H1 (cell line): Measurements from ENCODE around the gene PRKCZ. TPM values are rescaled to one million over a fixed set of nuclear protein-coding genes. Genes with fewer than 3 reads are reported as not detected.

ENCODE experiments used
- CTCF ChIA-PET: fragments of 300-600 bp; sonication (Branson Sonifier 250); formaldehyde crosslinking; loops from one replicate; lab custom pipeline; 2021; ENCODE audit not compliant: partially characterized antibody; lab: Charles Lee
- POLR2A ChIA-PET: fragments of 300-600 bp; sonication (Branson Sonifier 250); formaldehyde crosslinking; loops from one replicate; lab custom pipeline; 2021; ENCODE audit warnings: inconsistent platforms; ENCODE audit not compliant: partially characterized antibody; lab: Charles Lee
- DNase-seq, 2 experiments: peaks; one replicate each; pipeline versions ENCODE4 v3.0.0 to v3.0.0-alpha.2; 2010 to 2022; ENCODE audit warnings: low spot score in 2 of 2, low read depth in 1 of 2, mixed read lengths in 1 of 2
- FAIRE-seq: peaks from 2 replicates; lab custom pipeline; 2011; peaks lifted over from hg19 to GRCh38; lab: Jason Lieb, UNC
- H2AFZ ChIP-seq: 2 replicates; pipeline ENCODE4 v1.8.1; 2012; ENCODE audit warnings: low read length, inconsistent platforms
- H2AK5ac ChIP-seq: 2 replicates; pipeline ENCODE4 v1.6.1; 2013; ENCODE audit warnings: low read depth, low read length
- H2BK120ac ChIP-seq: replicated peaks from 2 replicates; pipeline ENCODE3; 2013; ENCODE audit warnings: low read depth, low read length, inconsistent platforms
- H2BK12ac ChIP-seq: 2 replicates; pipeline ENCODE4 v1.6.1; 2013; ENCODE audit warnings: low read depth, low read length
- H2BK15ac ChIP-seq: 2 replicates; pipeline ENCODE4 v1.6.1; 2013; ENCODE audit warnings: low read length
- H2BK20ac ChIP-seq: 2 replicates; pipeline ENCODE4 v1.6.1; 2013; ENCODE audit warnings: low read length
- H2BK5ac ChIP-seq: 2 replicates; pipeline ENCODE4 v1.6.1; 2013; ENCODE audit warnings: low read depth, low read length
- H3K14ac ChIP-seq: 2 replicates; pipeline ENCODE4 v1.6.1; 2013; ENCODE audit warnings: inconsistent platforms; ENCODE audit not compliant: insufficient read length
- H3K18ac ChIP-seq: 2 replicates; pipeline ENCODE4 v1.6.1; 2013; ENCODE audit warnings: low read length; ENCODE audit errors: extremely low read depth
- H3K23ac ChIP-seq: 2 replicates; pipeline ENCODE4 v1.6.1; 2013; ENCODE audit warnings: inconsistent platforms; ENCODE audit not compliant: insufficient read length
- H3K23me2 ChIP-seq: 2 replicates; pipeline ENCODE4 v1.6.1; 2013; ENCODE audit warnings: low read depth, low read length
- H3K27ac ChIP-seq: 2 replicates; pipeline ENCODE4 v1.6.1; 2011; ENCODE audit warnings: low read depth, low read length, inconsistent platforms
- H3K27me3 ChIP-seq, 4 experiments: replicated peaks in 1 of 4; 1 replicate in 1 of 4; 2 replicates in 3 of 4; pipeline versions ENCODE4 v1.6.1 to v1.8.1; 2011 to 2013; ENCODE audit warnings: low read length in 3 of 4, mild to moderate bottlenecking in 3 of 4, inconsistent platforms in 2 of 4, mixed read lengths in 2 of 4, moderate library complexity in 1 of 4; ENCODE audit not compliant: control insufficient read depth in 3 of 4, insufficient read depth in 3 of 4; ENCODE audit errors: extremely low read depth in 1 of 4
- H3K36me3 ChIP-seq, 4 experiments: 2 replicates each; pipeline versions ENCODE4 v1.6.1 to v1.8.1; 2011 to 2013; ENCODE audit warnings: mild to moderate bottlenecking in 4 of 4, low read length in 3 of 4, moderate library complexity in 2 of 4, control low read depth in 1 of 4, inconsistent platforms in 1 of 4; ENCODE audit not compliant: insufficient read depth in 4 of 4, control insufficient read depth in 2 of 4
- H3K4ac ChIP-seq: replicated peaks from 2 replicates; pipeline ENCODE3; 2013; ENCODE audit warnings: low read length, low read depth, mixed read lengths, inconsistent platforms; ENCODE audit not compliant: insufficient read length
- H3K4me1 ChIP-seq, 4 experiments: replicated peaks in 1 of 4; 1 replicate in 1 of 4; 2 replicates in 3 of 4; pipeline versions ENCODE4 v1.6.1 to v1.8.1; 2011 to 2013; ENCODE audit warnings: low read length in 3 of 4, inconsistent platforms in 2 of 4, mixed read lengths in 1 of 4; ENCODE audit not compliant: insufficient read depth in 4 of 4, control insufficient read depth in 3 of 4
- H3K4me2 ChIP-seq, 2 experiments: 2 replicates each; pipeline versions ENCODE4 v1.6.1 to v1.8.1; 2011 to 2013; ENCODE audit warnings: low read depth in 2 of 2, low read length in 2 of 2, control low read depth in 1 of 2, inconsistent platforms in 1 of 2, mild to moderate bottlenecking in 1 of 2; ENCODE audit not compliant: insufficient read depth in 1 of 2
- H3K4me3 ChIP-seq, 4 experiments: fragments of 200-600, 300-600 bp in 1 of 4; sonication (generic), shearing (Covaris generic), sonication (Bioruptor Twin) in 1 of 4; 2 replicates each; pipeline versions ENCODE4 v1.5.1 to v1.8.1; 2011 to 2016; ENCODE audit warnings: low read length in 4 of 4, low read depth in 3 of 4, control low read depth in 2 of 4, inconsistent platforms in 2 of 4, mild to moderate bottlenecking in 2 of 4, mixed read lengths in 1 of 4, moderate library complexity in 1 of 4; ENCODE audit not compliant: insufficient read depth in 2 of 4; ENCODE audit errors: extremely low read depth in 1 of 4
- H3K56ac ChIP-seq: replicated peaks from 2 replicates; pipeline ENCODE3; 2013; ENCODE audit warnings: low read depth, mild to moderate bottlenecking, mixed read lengths, low read length, inconsistent platforms; ENCODE audit not compliant: insufficient read length
- H3K79me1 ChIP-seq: 2 replicates; pipeline ENCODE4 v1.6.1; 2013; ENCODE audit warnings: low read depth, low read length, control low read depth
- H3K79me2 ChIP-seq, 2 experiments: 2 replicates each; pipeline versions ENCODE4 v1.6.1 to v1.8.1; 2012 to 2013; ENCODE audit warnings: low read length in 2 of 2, mild to moderate bottlenecking in 2 of 2, inconsistent platforms in 1 of 2; ENCODE audit not compliant: insufficient read depth in 2 of 2, control insufficient read depth in 1 of 2
- H3K9ac ChIP-seq, 4 experiments: replicated peaks in 1 of 4; 1 replicate in 1 of 4; 2 replicates in 3 of 4; pipeline versions ENCODE4 v1.6.1 to v1.8.1; 2011 to 2013; ENCODE audit warnings: low read depth in 3 of 4, low read length in 3 of 4, control low read depth in 2 of 4, mild to moderate bottlenecking in 2 of 4, moderate library complexity in 2 of 4, inconsistent platforms in 1 of 4; ENCODE audit errors: extremely low read depth in 1 of 4
- H3K9me3 ChIP-seq, 2 experiments: 2 replicates each; pipeline versions ENCODE4 v1.6.1 to v1.8.1; 2012 to 2013; ENCODE audit warnings: mild to moderate bottlenecking in 2 of 2, moderate library complexity in 2 of 2, control low read depth in 1 of 2, inconsistent platforms in 1 of 2, low read depth in 1 of 2, low read length in 1 of 2, mixed read lengths in 1 of 2; ENCODE audit not compliant: insufficient read depth in 2 of 2
- H4K20me1 ChIP-seq, 2 experiments: replicated peaks in 1 of 2; 2 replicates each; pipeline versions ENCODE3 to v1.8.1; 2011 to 2013; ENCODE audit warnings: inconsistent platforms in 2 of 2, low read length in 2 of 2, mild to moderate bottlenecking in 1 of 2; ENCODE audit not compliant: insufficient read depth in 2 of 2, control insufficient read depth in 1 of 2
- H4K5ac ChIP-seq: 2 replicates; pipeline ENCODE4 v1.6.1; 2013; ENCODE audit warnings: low read length, low read depth, mixed read lengths, inconsistent platforms; ENCODE audit not compliant: insufficient read length
- H4K8ac ChIP-seq: 2 replicates; pipeline ENCODE4 v1.8.0; 2013; ENCODE audit warnings: mild to moderate bottlenecking, moderate library complexity, low read length, inconsistent platforms; ENCODE audit not compliant: insufficient read depth; ENCODE audit errors: extremely low read depth
- H4K91ac ChIP-seq: replicated peaks from 2 replicates; pipeline ENCODE3; 2013; ENCODE audit warnings: low read length, mixed read lengths, inconsistent platforms; ENCODE audit not compliant: insufficient read length
- EP300 ChIP-seq, 2 experiments: IDR thresholded peaks; 1 replicate in 1 of 2; 2 replicates in 1 of 2; pipeline ENCODE4 v1.6.1; 2011 to 2012; ENCODE audit warnings: low read depth in 2 of 2, low read length in 2 of 2, mild to moderate bottlenecking in 2 of 2, borderline replicate concordance in 1 of 2, inconsistent platforms in 1 of 2, moderate library complexity in 1 of 2
- KDM4A ChIP-seq: IDR thresholded peaks from one replicate; pipeline ENCODE4 v1.7.1; 2012; ENCODE audit warnings: low read depth, mild to moderate bottlenecking, moderate library complexity, low read length, inconsistent platforms; ENCODE audit not compliant: severe bottlenecking
- NRF1 ChIP-seq: IDR thresholded peaks from 2 replicates; pipeline ENCODE4 v1.6.1; 2011; ENCODE audit warnings: mild to moderate bottlenecking, low read depth, low read length, improper control_type of control experiment
- RAD21 ChIP-seq, 2 experiments: IDR thresholded peaks in 1 of 2; conservative IDR thresholded peaks in 1 of 2; 2 replicates each; pipeline ENCODE4 v1.6.1; 2011; ENCODE audit warnings: low read depth in 2 of 2, low read length in 2 of 2, improper control_type of control experiment in 1 of 2, inconsistent platforms in 1 of 2, mild to moderate bottlenecking in 1 of 2, moderate library complexity in 1 of 2
- SAP30 ChIP-seq: fragments of 300-600 bp; sonication (generic); IDR thresholded peaks from 2 replicates; pipeline ENCODE4 v1.7.1; 2012; ENCODE audit warnings: low read length, moderate library complexity, mild to moderate bottlenecking, inconsistent platforms; ENCODE audit not compliant: insufficient read depth, insufficient replicate concordance
- ZNF274 ChIP-seq: IDR thresholded peaks from 2 replicates; pipeline ENCODE4 v1.7.0; 2012; ENCODE audit warnings: low read length, borderline replicate concordance; ENCODE audit errors: extremely low read depth
- WGBS, 2 experiments: shearing (Covaris generic) in 1 of 2; methylation state at CpG; one replicate each; pipeline versions ENCODE4 v1.1.6 to v1.1.7; 2013 to 2015; ENCODE audit warnings: low lambda C conversion rate in 2 of 2, mixed read lengths in 2 of 2, inconsistent platforms in 1 of 2, low coverage in 1 of 2, missing lambda C conversion rate in 1 of 2; ENCODE audit not compliant: insufficient replicate concordance in 2 of 2, insufficient coverage in 1 of 2, insufficient read length in 1 of 2; ENCODE audit errors: extremely low coverage in 1 of 2, missing lambda C conversion rate in 1 of 2; 5-methylcytosine and 5-hydroxymethylcytosine counted together
- polyA plus RNA-seq, 7 experiments: library from polyadenylated mRNA; depleted of rRNA in 3 of 7; stranded (reverse) in 5 of 7; unstranded in 2 of 7; fragments of >200 nt in 5 of 7; fragments of 200-250 nt in 2 of 7; gene quantifications; 1 replicate in 5 of 7; 2 replicates in 1 of 7; 4 replicates in 1 of 7; pipeline versions ENCODE4 v1.2.1 to v1.2.3, GENCODE V29; 2011 to 2013; ENCODE audit warnings: missing spikeins in 2 of 7, mixed read lengths in 2 of 7
- total RNA-seq: library from RNA; stranded (reverse); fragmentation: NEBNext Ultra II Directional; extraction: Animal tissue kit (Norgen Biotek cat#: 25700); gene quantifications from 2 replicates; pipeline ENCODE4 v1.2.1, GENCODE V29; 2021

Gene PRKCZ
- total and polyA plus RNA-seq, 2 of the 8 experiments (the other 6 are each of a cell fraction or from before 2014, with no cell fraction given) = 37.4 to 45.1 TPM

DNA sequence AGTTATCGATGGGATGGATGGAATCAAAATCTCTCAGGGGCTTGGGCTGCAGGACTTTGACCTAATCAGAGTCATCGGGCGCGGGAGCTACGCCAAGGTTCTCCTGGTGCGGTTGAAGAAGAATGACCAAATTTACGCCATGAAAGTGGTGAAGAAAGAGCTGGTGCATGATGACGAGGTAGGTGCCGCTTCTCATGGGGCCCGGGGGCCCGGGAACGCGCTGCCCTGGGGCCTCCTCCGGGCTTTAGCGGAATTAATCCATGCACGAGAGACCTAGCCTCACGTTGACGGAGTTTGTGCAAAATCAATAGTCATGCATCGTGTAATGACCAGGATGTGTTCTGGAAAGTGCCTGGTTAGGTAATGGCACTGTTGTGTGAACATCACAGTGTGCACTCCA is 100.6 kb downstream of the PRKCZ start:
- no peak overlapping the region for H4K8ac ChIP-seq
- no peaks in the 10 kb centered on the region for H3K9me3 ChIP-seq
- no peak overlapping the region for H3K56ac ChIP-seq
- POLR2A ChIA-PET = interaction anchor here (0.6 to 2.6 kb wide), 2 partner anchors 11 to 910 kb away, joined by 3 to 9 read pairs; no protein-coding TSS in a partner anchor
- no peak overlapping the region for H3K14ac ChIP-seq
- H2AK5ac ChIP-seq = no peak overlapping the region
- no peak overlapping the region for H2BK12ac ChIP-seq
- H3K9ac ChIP-seq = no peak overlapping the region
- H2BK20ac ChIP-seq = no peak overlapping the region
- H3K23me2 ChIP-seq = peaks cover 16% of the 10 kb centered on the region; the same call in 1 of the 2 replicates
- H3K4me1 ChIP-seq = no peaks in the 10 kb centered on the region
- no peak overlapping the region for H3K23ac ChIP-seq
- H3K27ac ChIP-seq = no peak overlapping the region
- H2AFZ ChIP-seq = no peak overlapping the region
- H4K20me1 ChIP-seq = peaks cover 0 to 17% of the 10 kb centered on the region in 2 experiments
- H3K36me3 ChIP-seq = peaks cover 3 to 28% (median 20%) of the 10 kb centered on the region in 4 experiments; a peak in 6 of 8 replicates
- WGBS, 2 experiments = 91% methylated on average over 19 of the region's 19 CpGs; no CpG with 5 or more reads in 1 of the 2 experiments
- no peak overlapping the region for H3K18ac ChIP-seq
- DNase-seq = no peak
- no peak overlapping the region for H4K91ac ChIP-seq
- no peak overlapping the region for H3K4me2 ChIP-seq
- TF ChIP-seq RAD21 (IDR thresholded peaks at IDR 0.05 in 1 of 2, conservative IDR thresholded peaks at IDR 0.05 in 1 of 2; ENCODE audit: low read depth in 2 of 2, low read length in 2 of 2) = no peak
- TF ChIP-seq KDM4A = no peak
- no peak for TF ChIP-seq SAP30
- TF ChIP-seq EP300 (IDR thresholded peaks at IDR 0.05; ENCODE audit: borderline replicate concordance in 1 of 2, low read depth in 2 of 2, low read length in 2 of 2) = no peak
- TF ChIP-seq NRF1 = no peak
- TF ChIP-seq ZNF274 = no peak
- TF ChIP-seq, all 59 proteins: peak for 0
- no peak overlapping the region; the same call in 1 of the 2 replicates for H2BK5ac ChIP-seq
- FAIRE-seq = no peak
- H3K79me2 ChIP-seq = peaks cover 0 to 4% of the 10 kb centered on the region in 2 experiments; a peak in 1 of 4 replicates
- H3K4me3 ChIP-seq = no peak overlapping the region
- no peak overlapping the region for H4K5ac ChIP-seq
- no peaks in the 10 kb centered on the region for H3K27me3 ChIP-seq
- no peaks in the 10 kb centered on the region; the same call in none of the 2 replicates for H3K79me1 ChIP-seq
- H2BK15ac ChIP-seq = no peak overlapping the region
- H2BK120ac ChIP-seq = no peak overlapping the region
- no peak overlapping the region for H3K4ac ChIP-seq
- CTCF ChIA-PET = interaction anchor here (0.6 to 4.5 kb wide), 5 partner anchors 11 to 1136 kb away, joined by 3 to 47 read pairs (median 3); no protein-coding TSS in a partner anchor
